Measurements from ENCODE around the gene POPDC2.

DNA sequence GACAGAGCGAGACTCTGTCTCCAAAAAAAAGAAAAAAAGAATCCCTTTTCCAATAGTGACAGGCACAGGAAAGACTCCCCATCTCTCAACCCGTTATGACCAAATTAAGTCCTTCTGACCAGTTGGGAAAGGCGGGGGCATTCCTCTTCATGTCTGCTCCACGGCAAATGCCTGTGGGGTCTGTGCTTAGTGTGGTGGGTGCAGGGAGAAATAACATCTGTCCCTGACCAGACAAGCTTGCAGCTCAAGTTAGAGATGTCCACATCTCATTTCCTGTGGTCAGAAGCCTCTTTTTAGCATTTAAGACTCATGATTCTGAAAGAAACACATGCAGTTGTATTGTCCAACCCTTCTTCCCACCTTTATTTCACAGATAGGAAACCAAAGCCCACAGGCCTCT is 46.5 kb downstream of the POPDC2 start:
- TF ChIP-seq ZNF530 (tag by site-specific recombination; IDR thresholded peaks at IDR 0.05; ENCODE audit: low read depth) = no peak
- TF ChIP-seq PRDM1 (tag by site-specific recombination; IDR thresholded peaks at IDR 0.05) = no peak
- TF ChIP-seq BCL11A (tag by site-specific recombination; IDR thresholded peaks at IDR 0.05; ENCODE audit: low read depth) = no peak
- TF ChIP-seq ZNF114 (tag by site-specific recombination; IDR thresholded peaks at IDR 0.05) = no peak
